BJ (cell line): ENCODE results near the gene USF2. TPM values are rescaled to one million over a fixed set of nuclear protein-coding genes. Genes with fewer than 3 reads are reported as not detected.

Source experiments
- CTCF ChIA-PET: fragments of 350-600 bp; formaldehyde crosslinking; extraction: SDS; loops from one replicate; lab custom pipeline; 2021; ENCODE audit warnings: antibody characterized with exemption, inconsistent platforms; lab: Yijun Ruan, JAX
- POLR2A ChIA-PET: fragments of 300-600 bp; sonication (Branson Sonifier 250); formaldehyde crosslinking; extraction: SDS; loops from one replicate; lab custom pipeline; 2021; ENCODE audit warnings: antibody characterized with exemption; lab: Charles Lee
- DNase-seq: peaks from one replicate; pipeline ENCODE4 v3.0.0-alpha.2; 2011; ENCODE audit warnings: low read depth
- H3K27me3 ChIP-seq: 2 replicates; pipeline ENCODE4 v1.6.0; 2011; ENCODE audit warnings: low read length; ENCODE audit not compliant: control insufficient read depth, insufficient read depth
- H3K36me3 ChIP-seq: 2 replicates; pipeline ENCODE4 v1.5.1; 2011; ENCODE audit warnings: low read length; ENCODE audit not compliant: control insufficient read depth, insufficient read depth
- H3K4me3 ChIP-seq: 2 replicates; pipeline ENCODE4 v1.5.1; 2011; ENCODE audit warnings: low read depth, mild to moderate bottlenecking, control low read depth, low read length
- polyA plus RNA-seq: library from polyadenylated mRNA; depleted of rRNA; stranded (reverse); fragments of >200 nt; gene quantifications from 2 replicates; pipeline ENCODE4 v1.2.3, GENCODE V29; 2011
- TF ChIP-seq, protein P1 (sequence below): IDR thresholded peaks from 2 replicates; pipeline ENCODE4 v1.5.1; 2011; ENCODE audit warnings: low read depth, mild to moderate bottlenecking, control low read depth, inconsistent platforms, low read length, moderate library complexity; ENCODE audit not compliant: insufficient read depth

Gene USF2
- polyA plus RNA-seq, 1 experiment: 80.3 TPM

DNA sequence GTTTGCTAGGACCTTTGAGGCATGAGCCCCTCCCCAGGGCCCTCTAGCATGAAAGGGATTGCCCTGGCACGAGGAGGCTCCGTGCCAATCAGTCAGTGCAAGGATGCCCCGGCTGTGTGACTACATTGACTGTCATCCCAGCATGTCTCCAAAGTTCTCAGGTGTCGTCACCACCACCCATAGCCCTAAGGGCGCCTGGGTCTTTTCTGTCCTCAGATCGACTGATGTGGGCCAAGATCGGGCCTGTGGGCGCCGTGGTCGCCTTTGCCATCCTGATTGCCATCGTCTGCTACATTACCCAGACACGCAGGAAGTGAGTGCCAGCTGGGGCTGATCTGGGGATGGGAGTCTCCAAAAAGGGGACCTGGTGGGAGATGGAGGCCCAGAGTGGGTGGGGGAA lies 41.6 kb downstream of the USF2 start:
- no peak for DNase-seq
- ChIA-PET POLR2A (no interaction called here), CTCF (no interaction called here)
- Histone ChIP-seq H3K36me3 (no peaks in the 10 kb centered on the region), H3K27me3 (no peaks in the 10 kb centered on the region), H3K4me3 (no peak overlapping the region)
- TF ChIP-seq, protein P1, sequence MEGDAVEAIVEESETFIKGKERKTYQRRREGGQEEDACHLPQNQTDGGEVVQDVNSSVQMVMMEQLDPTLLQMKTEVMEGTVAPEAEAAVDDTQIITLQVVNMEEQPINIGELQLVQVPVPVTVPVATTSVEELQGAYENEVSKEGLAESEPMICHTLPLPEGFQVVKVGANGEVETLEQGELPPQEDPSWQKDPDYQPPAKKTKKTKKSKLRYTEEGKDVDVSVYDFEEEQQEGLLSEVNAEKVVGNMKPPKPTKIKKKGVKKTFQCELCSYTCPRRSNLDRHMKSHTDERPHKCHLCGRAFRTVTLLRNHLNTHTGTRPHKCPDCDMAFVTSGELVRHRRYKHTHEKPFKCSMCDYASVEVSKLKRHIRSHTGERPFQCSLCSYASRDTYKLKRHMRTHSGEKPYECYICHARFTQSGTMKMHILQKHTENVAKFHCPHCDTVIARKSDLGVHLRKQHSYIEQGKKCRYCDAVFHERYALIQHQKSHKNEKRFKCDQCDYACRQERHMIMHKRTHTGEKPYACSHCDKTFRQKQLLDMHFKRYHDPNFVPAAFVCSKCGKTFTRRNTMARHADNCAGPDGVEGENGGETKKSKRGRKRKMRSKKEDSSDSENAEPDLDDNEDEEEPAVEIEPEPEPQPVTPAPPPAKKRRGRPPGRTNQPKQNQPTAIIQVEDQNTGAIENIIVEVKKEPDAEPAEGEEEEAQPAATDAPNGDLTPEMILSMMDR: no peak

DNA sequence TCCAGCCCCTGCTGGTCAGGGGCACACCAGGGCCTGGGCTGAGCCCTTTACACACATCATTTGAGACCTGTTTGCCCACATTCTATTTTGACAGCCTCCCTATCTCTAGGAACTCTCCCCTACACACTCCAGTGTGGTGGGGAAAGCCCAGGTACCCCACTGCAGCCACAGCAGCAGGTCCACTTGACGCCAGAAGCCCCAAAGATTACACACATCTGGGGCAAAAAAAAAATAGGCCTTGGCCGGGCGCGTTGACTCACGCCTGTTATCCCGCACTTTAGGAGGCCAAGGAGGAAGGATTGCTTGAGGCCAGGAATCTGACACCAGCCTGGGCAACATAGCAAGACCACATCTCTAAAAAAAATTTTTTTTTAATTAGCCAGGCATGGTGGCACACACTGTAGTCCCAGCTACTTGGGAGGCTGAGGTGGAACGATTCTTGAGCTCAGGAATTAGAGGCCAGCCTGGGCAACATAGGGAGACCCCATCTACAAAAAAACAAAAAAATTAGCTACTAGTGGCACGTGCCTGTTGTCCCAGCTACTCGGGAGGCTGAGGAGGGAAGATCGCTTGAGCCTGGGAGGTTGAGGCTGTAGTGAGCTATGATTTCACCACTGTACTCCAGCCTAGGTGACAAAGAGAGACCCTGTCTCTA lies 42.2 kb downstream of the USF2 start:
- no peak for DNase-seq
- Histone ChIP-seq H3K36me3 (no peaks in the 10 kb centered on the region), H3K4me3 (no peak overlapping the region), H3K27me3 (no peaks in the 10 kb centered on the region)
- ChIA-PET CTCF (interaction anchor here (0.7 kb wide), 1 partner anchor 19 kb away, joined by 4 read pairs; no protein-coding TSS in a partner anchor), POLR2A (no interaction called here)
- TF ChIP-seq, protein P1: no peak

DNA sequence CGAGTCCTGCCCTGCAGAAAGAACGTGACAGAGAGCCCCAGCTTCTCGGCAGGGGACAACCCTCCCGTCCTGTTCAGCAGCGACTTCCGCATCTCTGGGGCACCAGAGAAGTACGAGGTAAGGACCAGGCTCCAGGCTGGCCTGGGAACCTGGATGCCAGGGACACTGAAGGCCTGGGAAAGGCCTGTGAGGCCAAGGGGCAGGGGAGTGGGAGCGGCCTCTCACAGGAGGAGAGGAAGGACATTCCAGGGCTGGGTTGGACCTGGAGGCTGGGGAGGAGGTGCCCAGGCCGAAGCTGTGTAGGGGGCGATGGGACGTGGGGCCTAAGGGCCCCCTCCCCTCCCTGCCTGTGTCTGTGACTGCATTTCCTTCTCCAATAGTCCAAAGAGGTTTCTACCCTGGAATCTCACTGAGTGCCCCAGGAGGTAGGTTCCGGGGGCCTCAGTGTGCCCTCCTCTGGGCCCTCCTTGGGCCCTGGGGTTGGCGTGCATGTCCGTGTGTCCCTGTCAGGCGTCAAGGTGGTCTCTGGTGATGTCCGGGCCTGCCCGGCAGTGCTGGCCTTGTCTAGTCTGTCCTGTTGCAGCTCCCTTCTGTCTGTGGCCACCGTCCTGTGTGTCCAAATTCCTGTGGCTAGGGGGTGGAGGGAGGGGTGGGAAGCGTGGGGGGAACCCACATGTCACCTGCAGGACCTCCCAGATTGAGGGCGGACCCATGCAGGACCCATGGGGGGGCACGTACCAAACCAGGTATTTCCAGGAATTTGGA lies 43.3 kb downstream of the USF2 start:
- H3K4me3 ChIP-seq: no peak overlapping the region

DNA sequence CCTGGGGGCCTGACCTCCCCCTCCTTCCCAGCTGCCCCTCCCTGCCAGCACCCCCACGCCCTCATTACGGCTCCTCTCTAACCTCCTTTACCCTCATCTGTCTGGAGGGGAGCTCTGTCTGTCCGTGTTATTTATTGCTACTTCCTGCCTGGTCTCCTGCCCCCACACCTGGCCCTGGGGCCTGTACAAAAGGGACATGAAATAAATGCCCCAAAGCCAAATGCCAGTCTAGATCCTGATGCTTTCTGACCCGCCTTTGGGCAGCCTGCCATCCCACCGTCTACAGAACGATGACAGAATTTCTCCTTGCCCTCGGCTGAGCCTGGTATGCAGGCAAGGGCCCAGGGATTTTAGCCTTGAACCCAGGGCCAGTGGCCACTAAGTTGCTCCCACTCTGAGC lies 44.8 kb downstream of the USF2 start:
- TF ChIP-seq, protein P1: no peak
- Histone ChIP-seq H3K36me3 (no peaks in the 10 kb centered on the region), H3K27me3 (no peaks in the 10 kb centered on the region), H3K4me3 (no peak overlapping the region)
- ChIA-PET POLR2A (no interaction called here), CTCF (interaction anchor here (0.8 kb wide), 1 partner anchor 432 kb away, joined by 4 read pairs; the partner anchor contains the start of gene PSENEN)
- no peak for DNase-seq

More for the DNA sequence above, 43.3 kb downstream of the USF2 start:
- no peaks in the 10 kb centered on the region for H3K27me3 ChIP-seq
- TF ChIP-seq, protein P1: no peak
- POLR2A ChIA-PET: no interaction called here
- DNase-seq: no peak
- CTCF ChIA-PET: no interaction called here
- H3K36me3 ChIP-seq: no peaks in the 10 kb centered on the region

DNA sequence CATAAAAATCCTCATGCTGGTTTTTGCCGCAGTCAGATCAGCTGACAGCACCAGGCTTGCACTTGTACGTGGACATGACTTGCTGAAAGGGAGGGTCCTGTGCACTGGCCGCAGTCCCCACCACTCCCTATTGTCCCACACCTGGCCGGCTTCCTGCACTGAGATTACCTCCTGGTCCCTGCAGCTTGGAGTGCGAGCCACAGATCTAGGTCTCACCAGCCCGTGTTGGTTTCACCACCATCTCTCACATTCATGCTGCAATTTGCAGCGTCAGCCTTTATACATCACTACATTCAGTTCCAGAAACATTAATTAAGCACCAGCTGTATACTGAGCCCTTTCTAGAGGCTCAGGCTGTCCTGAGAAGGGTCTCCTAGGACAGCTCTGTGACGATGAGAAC lies 45.3 kb downstream of the USF2 start:
- TF ChIP-seq, protein P1: no peak
- no peak for DNase-seq
- Histone ChIP-seq H3K27me3 (no peaks in the 10 kb centered on the region), H3K36me3 (no peaks in the 10 kb centered on the region), H3K4me3 (no peak overlapping the region)
- ChIA-PET CTCF (interaction anchor here (0.8 kb wide), 1 partner anchor 432 kb away, joined by 4 read pairs; the partner anchor contains the start of gene PSENEN), POLR2A (no interaction called here)
